A549 treated with dexamethasone at 1 μM for 4 hours (cell line): ENCODE data around the gene ZNF385A. TPM values are rescaled to one million over a fixed set of nuclear protein-coding genes. Genes with fewer than 3 reads are reported as not detected.

Experiments
- total RNA-seq: library from RNA; stranded (reverse); fragments of 200-300 nt; extraction: Qiagen RNA extraction; gene quantifications from 5 replicates; pipeline ENCODE4 v1.2.3, GENCODE V29; 2022

ZNF385A gene, protein sequence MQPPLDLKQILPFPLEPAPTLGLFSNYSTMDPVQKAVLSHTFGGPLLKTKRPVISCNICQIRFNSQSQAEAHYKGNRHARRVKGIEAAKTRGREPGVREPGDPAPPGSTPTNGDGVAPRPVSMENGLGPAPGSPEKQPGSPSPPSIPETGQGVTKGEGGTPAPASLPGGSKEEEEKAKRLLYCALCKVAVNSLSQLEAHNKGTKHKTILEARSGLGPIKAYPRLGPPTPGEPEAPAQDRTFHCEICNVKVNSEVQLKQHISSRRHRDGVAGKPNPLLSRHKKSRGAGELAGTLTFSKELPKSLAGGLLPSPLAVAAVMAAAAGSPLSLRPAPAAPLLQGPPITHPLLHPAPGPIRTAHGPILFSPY
- total RNA-seq, result 12.3 to 23.4 TPM (median 22.5 TPM) in 5 replicates

DNA sequence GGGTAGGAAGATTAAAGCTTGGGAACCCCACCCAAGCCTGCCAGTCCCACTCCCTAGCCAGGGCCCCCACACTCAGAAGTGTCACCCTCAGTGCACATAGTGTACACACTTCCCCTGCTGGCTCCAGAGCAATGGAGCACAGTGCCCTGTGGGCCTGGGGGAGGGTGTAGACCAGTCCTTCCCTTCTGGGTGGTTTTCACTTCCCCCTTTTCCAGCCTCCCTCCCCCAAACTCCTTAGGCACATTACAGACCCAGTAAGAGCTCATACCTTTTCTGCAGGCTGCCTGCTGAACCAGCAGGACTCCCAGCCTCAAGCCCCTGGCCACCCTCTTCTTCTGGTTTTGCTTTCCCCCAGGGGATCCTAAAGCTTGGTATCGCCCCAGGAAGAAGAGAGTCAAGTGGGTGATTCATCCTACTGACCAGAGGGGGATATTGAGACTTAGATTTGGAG, at the start of gene ZNF385A:
ZNF385A (minus strand) TSS at position 143 of the 451 bp plus-strand sequence. CDS start 219 bp downstream, outside the sequence.

DNA sequence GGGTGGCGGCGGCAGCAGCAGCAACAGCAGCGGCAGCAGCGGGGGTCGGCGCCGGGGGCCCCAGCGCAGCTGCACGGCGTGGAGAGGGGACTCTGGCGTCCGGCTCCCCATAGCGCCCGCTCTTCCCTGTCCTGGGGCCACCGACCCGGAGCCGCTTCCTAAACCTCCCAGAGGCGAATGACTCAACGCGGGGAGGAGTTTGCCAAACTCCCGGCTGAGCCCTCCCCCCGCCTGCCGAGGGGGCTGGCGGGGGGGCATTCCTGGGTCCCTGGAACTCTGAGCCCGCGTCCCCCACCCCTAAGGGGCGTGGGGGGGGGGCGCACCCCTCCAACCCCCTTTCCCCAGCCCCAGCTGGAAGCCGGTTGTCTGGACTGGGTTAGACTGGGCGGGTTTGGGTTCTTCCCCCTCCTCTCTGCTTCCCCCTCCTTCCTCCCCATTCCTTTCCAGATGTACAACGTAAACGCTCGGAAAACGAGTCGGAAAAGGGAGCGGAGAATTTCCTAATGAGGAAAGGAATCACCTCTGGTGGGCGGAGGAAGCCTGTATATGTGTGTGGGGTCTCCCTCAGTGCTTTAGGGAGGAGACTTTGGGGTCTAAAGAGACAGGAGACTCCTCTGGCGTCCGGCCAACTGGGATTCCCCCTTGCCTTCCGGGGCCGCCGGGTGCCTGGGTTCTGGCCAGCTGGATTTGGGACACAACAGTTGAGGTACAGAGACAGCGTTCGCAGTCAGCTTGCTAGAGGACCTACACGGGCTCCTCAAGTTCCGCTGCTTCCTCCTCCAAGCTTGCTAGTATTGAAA, 34.8 kb upstream of the ZNF385A start, which contains the start of gene ITGA5:
ITGA5 (minus strand) TSS at position 179 of the 800 bp plus-strand sequence; CDS start at position 111, 68 bp downstream.

DNA sequence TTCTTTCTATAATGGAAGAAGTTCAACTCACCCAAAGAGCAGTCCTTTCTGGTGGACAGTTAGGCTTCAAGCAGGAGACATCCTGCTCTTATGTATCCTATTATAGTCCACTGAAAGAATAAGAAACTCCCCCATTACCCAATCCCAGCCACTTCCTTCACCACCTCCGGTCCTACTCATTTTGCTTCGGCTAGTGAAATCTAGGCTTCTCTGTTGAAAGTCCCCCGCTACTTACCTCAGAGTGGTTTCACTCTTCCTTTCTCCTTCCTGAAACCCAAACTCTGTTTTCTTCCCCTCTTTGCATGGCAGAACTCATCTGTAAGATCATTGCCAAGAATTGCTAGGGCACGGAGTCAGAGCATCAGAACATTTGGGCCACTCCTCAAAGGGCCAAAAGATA, 20.1 kb downstream of the ZNF385A start, which contains the start of gene GPR84:
GPR84 (minus strand) TSS at position 74 of the 400 bp plus-strand sequence. CDS start 635 bp downstream, outside the sequence.

DNA sequence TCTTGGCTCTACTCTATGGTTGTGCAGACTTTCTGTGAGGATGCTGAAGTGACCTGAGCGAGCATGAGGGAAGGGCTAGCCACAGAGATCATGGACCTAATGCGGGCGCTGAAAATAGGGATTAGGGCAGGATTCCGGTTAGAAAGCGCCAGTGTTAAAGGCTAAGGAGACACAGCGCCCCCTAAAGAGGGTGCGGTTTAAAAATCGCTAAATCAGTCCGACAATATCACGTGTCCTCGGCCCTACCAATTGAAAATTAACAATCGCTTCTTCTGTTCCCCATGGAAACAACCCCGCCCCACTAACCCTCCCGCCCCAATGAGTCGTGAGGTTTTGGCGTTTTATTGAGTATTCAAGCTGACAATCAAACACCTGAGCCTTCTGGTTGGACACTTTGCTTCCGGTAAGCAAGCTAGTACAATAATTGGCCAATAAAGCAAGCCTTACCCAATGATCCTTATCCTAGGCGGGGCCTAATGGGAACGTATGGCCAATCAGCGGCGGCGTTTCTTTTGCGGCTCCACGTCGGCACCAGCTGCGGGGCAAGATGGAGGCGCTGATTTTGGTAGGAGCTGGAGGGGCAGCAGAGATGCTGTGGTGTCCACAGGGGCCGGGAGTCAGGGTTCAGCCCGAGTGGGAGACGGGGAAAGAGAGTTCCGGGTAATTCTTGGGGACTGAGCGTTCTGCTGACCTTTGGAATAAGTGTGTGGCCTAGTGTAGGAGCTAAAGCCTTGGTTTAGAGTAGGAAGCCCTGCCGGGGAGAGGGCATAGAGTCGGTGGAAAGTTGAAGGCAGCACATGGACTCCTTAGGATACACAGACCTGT, 59.7 kb downstream of the ZNF385A start, which contains the start of gene COPZ1:
COPZ1 (plus strand) TSS at position 515 of the 825 bp plus-strand sequence; CDS start at position 548, 33 bp downstream.

Other genes starting within 250 kb of the ZNF385A start
- gene SMUG1, start 195.7 kb downstream of the ZNF385A start, total RNA-seq, result 24.3 to 32.3 TPM (median 29.7 TPM) in 5 replicates
- gene CBX5, start 104.6 kb downstream of the ZNF385A start, total RNA-seq, result 22.5 to 35.9 TPM (median 31.6 TPM) in 5 replicates
- 1,526 to 2,648 TPM (median 1,602 TPM) in 5 replicates for gene HNRNPA1, start 104.0 kb downstream of the ZNF385A start, total RNA-seq
- 0.07 TPM in 1 of 5 replicates, not detected in the others for gene NFE2, start 83.7 kb downstream of the ZNF385A start, total RNA-seq
- gene COPZ1, start 59.6 kb downstream of the ZNF385A start, total RNA-seq, result 226 to 324 TPM (median 231 TPM) in 5 replicates
- gene GPR84, start 20.2 kb downstream of the ZNF385A start, total RNA-seq, result 0.05 to 0.13 TPM (median 0.09 TPM) in 3 of 5 replicates, not detected in the others
- 222 to 345 TPM (median 276 TPM) in 5 replicates for gene ITGA5, start 34.5 kb upstream of the ZNF385A start, total RNA-seq
- gene GTSF1, start 88.9 kb upstream of the ZNF385A start, total RNA-seq, result not detected in 5 replicates
- gene NCKAP1L, start 113.0 kb upstream of the ZNF385A start, total RNA-seq, result not detected in 5 replicates
- gene PDE1B, start 164.9 kb upstream of the ZNF385A start, total RNA-seq, result 0.04 TPM in 1 of 5 replicates, not detected in the others
- gene PPP1R1A, start 203.9 kb upstream of the ZNF385A start, total RNA-seq, result 0.09 to 0.27 TPM (median 0.25 TPM) in 5 replicates